Activated CD8-positive, alpha-beta T cell treated with anti-CD3 and anti-CD28 coated beads for 36 hours (primary cell): Measurements from ENCODE around the gene CNTLN. TPM values are rescaled to one million over a fixed set of nuclear protein-coding genes. Genes with fewer than 3 reads are reported as not detected.
"Not testable (repeated sequence)": the region's sequence is repeated elsewhere in the genome, so short reads cannot be mapped to it uniquely, and the experiment has no call there.

Experiments used
- ATAC-seq: fragments of 200-7000 bp; cut with Tn5 transposase; one replicate; pipeline ENCODE4 v1.10.0; 2021; ENCODE audit warnings: mild to moderate bottlenecking, moderate library complexity
- CTCF ChIA-PET: fragments of 350-600 bp; sonication (Branson Sonifier 250); formaldehyde crosslinking; loops from one replicate; lab custom pipeline; 2021; ENCODE audit warnings: antibody characterized with exemption; lab: Charles Lee
- POLR2A ChIA-PET: fragments of 350-600 bp; sonication (Branson Sonifier 250); formaldehyde crosslinking; loops from one replicate; lab custom pipeline; 2021; ENCODE audit warnings: antibody characterized with exemption; lab: Charles Lee
- DNase-seq: peaks from one replicate; pipeline ENCODE4 v3.0.0-alpha.2; 2020
- H3K27ac Mint-ChIP-seq: one replicate; pipeline ENCODE4 v1.8.0; 2021; ENCODE audit warnings: mild to moderate bottlenecking, mixed read lengths
- H3K27me3 Mint-ChIP-seq: one replicate; pipeline ENCODE4 v1.8.0; 2021; ENCODE audit warnings: mixed read lengths
- H3K36me3 Mint-ChIP-seq: one replicate; pipeline ENCODE4 v1.8.0; 2021; ENCODE audit warnings: low read depth, mixed read lengths
- H3K4me1 Mint-ChIP-seq: one replicate; pipeline ENCODE4 v1.8.0; 2021; ENCODE audit warnings: low read depth, mixed read lengths
- H3K4me3 Mint-ChIP-seq: one replicate; pipeline ENCODE4 v1.8.0; 2021; ENCODE audit warnings: mild to moderate bottlenecking, moderate library complexity, mixed read lengths
- H3K9me3 Mint-ChIP-seq: one replicate; pipeline ENCODE4 v1.8.0; 2021; ENCODE audit warnings: mixed read lengths
- CTCF ChIP-seq: fragments of 200-600 bp; IDR thresholded peaks from one replicate; pipeline ENCODE4 v1.8.0; 2022; ENCODE audit warnings: antibody characterized with exemption, mild to moderate bottlenecking
- intact Hi-C: fragments of 100-400 bp; cut with micrococcal nuclease; formaldehyde crosslinking; loops from one replicate; pipeline ENCODE4 v1.10.0; 2022
- total RNA-seq, 2 experiments: library from RNA; stranded (reverse); gene quantifications; one replicate each; pipeline ENCODE4 v1.2.3, GENCODE V29; 2021

The CNTLN gene
- total RNA-seq, 2 experiments from 2014 or later = 0.40 to 0.43 TPM

GRCh38 chr9:17251100-17251499 is 116.3 kb downstream of the CNTLN start:
- intact Hi-C loops = no loop called here
- no peak for DNase-seq
- Mint-ChIP-seq H3K4me3 (no peak overlapping the region), H3K27ac (no peak overlapping the region), H3K9me3 (peaks cover 31% of the 10 kb centered on the region), H3K4me1 (no peaks in the 10 kb centered on the region), H3K36me3 (no peaks in the 10 kb centered on the region), H3K27me3 (no peaks in the 10 kb centered on the region)
- CTCF ChIA-PET = no interaction called here
- POLR2A ChIA-PET = no interaction called here
- no peak for ATAC-seq
- TF ChIP-seq CTCF = no peak

DNA sequence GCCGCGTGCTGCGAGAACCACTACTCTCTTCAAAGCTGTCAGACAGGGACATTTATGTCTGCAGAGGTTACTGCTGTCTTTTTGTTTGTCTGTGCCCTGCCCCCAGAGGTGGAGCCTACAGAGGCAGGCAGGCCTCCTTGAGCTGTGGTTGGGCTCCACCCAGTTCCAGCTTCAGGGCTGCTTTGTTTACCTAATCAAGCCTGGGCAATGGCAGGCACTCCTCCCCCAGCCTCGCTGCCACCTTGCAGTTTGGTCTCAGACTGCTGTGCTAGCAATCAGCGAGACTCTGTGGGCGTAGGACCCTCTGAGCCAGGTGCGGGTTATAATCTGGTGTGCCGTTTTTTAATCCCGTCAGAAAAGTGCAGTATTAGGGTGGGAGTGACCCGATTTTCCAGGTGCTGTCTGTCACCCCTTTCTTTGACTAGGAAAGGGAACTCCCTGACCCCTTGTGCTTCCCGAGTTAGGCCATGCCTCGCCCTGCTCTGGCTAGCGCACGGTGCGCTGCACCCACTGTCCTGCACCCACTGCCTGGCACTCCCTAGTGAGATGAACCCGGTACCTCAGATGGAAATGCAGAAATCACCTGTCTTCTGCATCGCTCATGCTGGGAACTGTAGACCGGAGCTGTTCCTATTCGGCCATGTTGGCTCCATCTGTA is 133.8 kb downstream of the CNTLN start:
- H3K36me3 Mint-ChIP-seq, DNase-seq, ATAC-seq, H3K9me3 Mint-ChIP-seq, CTCF ChIA-PET, H3K4me3 Mint-ChIP-seq, H3K27ac Mint-ChIP-seq, intact Hi-C loops, H3K27me3 Mint-ChIP-seq, H3K4me1 Mint-ChIP-seq, POLR2A ChIA-PET: not testable (repeated sequence)

DNA sequence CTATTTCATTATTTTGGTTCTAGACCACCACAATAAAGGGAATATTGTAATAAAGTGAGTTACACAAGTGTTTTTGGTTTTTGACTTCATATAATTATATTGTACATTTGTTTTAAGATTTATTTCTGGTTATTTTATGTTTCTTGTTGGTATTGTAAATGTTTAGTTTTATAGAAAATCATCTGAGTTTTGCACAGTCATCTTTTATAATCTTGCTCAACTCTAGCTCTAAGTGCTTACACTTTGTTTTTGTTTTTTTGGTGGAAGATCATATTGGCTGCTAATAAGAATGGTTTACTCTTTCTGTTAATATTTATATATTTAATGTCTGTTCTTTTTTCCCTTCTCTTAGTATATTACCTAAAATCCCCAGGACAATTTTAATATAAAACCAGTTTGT is 135.0 kb downstream of the CNTLN start:
- CTCF ChIA-PET = no interaction called here
- no peaks in the 10 kb centered on the region for H3K36me3 Mint-ChIP-seq
- no peak for TF ChIP-seq CTCF
- POLR2A ChIA-PET = no interaction called here
- ATAC-seq (no peak), DNase-seq (no peak)
- intact Hi-C loops = no loop called here
- H3K27ac Mint-ChIP-seq = no peak overlapping the region
- no peaks in the 10 kb centered on the region for H3K4me1 Mint-ChIP-seq
- H3K27me3 Mint-ChIP-seq = no peaks in the 10 kb centered on the region
- H3K9me3 Mint-ChIP-seq = peaks cover 9% of the 10 kb centered on the region
- no peak overlapping the region for H3K4me3 Mint-ChIP-seq

DNA sequence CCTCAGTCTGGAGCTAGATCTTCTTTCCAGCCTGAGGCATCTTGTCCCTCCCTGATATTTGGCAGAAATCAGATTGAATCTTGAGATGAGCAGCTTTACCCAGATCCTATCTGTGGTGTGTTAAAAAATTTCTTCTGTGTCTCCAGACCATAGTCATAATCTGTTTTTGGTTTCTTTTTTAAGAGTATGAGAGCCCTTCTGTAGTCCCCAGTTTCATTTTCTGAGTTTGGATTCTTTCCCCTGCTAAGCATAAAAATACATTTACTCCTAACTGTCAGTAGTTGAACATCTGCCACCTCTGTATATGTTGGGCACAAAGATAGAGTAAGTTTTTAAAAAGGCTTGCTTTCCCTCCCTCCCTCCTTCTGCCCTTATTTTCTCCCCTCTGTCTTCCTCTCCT is 137.7 kb downstream of the CNTLN start:
- Mint-ChIP-seq H3K27ac (no peak overlapping the region), H3K4me3 (no peak overlapping the region), H3K27me3 (no peaks in the 10 kb centered on the region), H3K36me3 (no peaks in the 10 kb centered on the region), H3K4me1 (no peaks in the 10 kb centered on the region), H3K9me3 (peaks cover 4% of the 10 kb centered on the region)
- CTCF ChIA-PET = no interaction called here
- intact Hi-C loops = no loop called here
- DNase-seq (no peak), ATAC-seq (no peak)
- POLR2A ChIA-PET = no interaction called here
- TF ChIP-seq CTCF = no peak

DNA sequence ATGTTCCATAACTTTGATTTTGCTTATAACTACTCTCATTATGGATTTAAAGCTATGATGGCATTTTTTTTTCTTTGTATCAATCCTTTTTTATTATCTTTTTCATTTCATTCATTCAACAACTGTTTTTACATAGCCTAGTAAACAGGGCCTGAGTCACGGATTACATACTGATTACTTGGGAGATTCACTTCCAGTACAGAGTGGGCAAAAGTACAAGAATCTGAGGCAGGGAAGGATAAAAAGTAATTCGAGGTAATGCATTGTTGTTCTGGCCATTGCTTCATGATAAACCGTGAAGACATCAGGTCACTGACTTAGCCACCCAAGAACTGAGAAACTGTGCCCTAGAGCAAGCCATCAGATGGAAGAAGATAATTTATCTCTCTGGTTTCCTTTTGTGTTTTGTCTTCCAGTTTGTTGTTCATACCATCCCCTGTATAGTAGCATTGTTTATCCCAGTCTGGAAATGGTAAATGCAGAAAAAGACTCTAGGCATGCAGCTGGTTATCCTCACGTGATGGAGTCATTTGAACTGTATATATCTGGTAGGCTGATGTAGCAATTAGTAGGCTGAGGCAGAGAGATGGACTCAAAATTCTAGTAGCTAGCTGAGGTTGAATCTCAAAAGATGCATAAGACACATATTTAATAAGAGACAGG is 145.6 kb downstream of the CNTLN start:
- H3K4me3 Mint-ChIP-seq = no peak overlapping the region
- intact Hi-C loops = no loop called here
- ChIA-PET CTCF (no interaction called here), POLR2A (no interaction called here)
- H3K36me3 Mint-ChIP-seq = no peaks in the 10 kb centered on the region
- H3K4me1 Mint-ChIP-seq = no peaks in the 10 kb centered on the region
- ATAC-seq (no peak), DNase-seq (no peak)
- H3K9me3 Mint-ChIP-seq = peaks cover 6% of the 10 kb centered on the region
- H3K27ac Mint-ChIP-seq = no peak overlapping the region
- H3K27me3 Mint-ChIP-seq = no peaks in the 10 kb centered on the region
- no peak for TF ChIP-seq CTCF

DNA sequence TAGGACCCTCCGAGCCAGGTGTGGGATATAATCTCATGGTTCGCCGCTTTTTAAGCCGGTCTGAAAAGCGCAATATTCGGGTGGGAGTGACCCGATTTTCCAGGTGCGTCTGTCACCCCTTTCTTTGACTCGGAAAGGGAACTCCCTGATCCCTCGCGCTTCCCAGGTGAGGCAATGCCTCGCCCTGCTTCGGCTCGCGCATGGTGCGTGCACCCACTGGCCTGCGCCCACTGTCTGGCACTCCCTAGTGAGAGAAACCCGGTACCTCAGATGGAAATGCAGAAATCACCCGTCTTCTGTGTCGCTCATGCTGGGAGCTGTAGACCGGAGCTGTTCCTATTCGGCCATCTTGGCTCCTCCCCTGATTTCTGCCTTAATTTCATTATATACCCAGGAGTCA is 155.8 kb downstream of the CNTLN start:
- ATAC-seq, H3K27ac Mint-ChIP-seq, CTCF ChIA-PET, H3K9me3 Mint-ChIP-seq, DNase-seq, intact Hi-C loops, POLR2A ChIA-PET, H3K36me3 Mint-ChIP-seq, H3K27me3 Mint-ChIP-seq, H3K4me3 Mint-ChIP-seq, H3K4me1 Mint-ChIP-seq: not testable (repeated sequence)
